ENCODE measurements around the gene ALDH5A1. TPM values are rescaled to one million over a fixed set of nuclear protein-coding genes. Genes with fewer than 3 reads are reported as not detected.

ALDH5A1 gene
- total RNA-seq, 4 donors from 2014 or later, result 7.8 to 12.0 (median 11.5) TPM

- Histone ChIP-seq H3K27me3 (no peaks in the 10 kb centered on the region), H3K9me3 (no peaks in the 10 kb centered on the region), H3K36me3 (no peaks in the 10 kb centered on the region), H3K4me3 (no peak overlapping the region), H3K4me1 (no peaks in the 10 kb centered on the region), H3K27ac (no peak overlapping the region)
- TF ChIP-seq EP300 (IDR thresholded peaks at IDR 0.05), result no peak
- TF ChIP-seq CTCF (IDR thresholded peaks at IDR 0.05), result no peak
- TF ChIP-seq POLR2A (IDR thresholded peaks at IDR 0.05), result no peak
- DNase-seq (ENCODE audit: low spot score in 2 of 2), result no peak
Measured at GRCh38 chr6:24558516-24558915, 63.7 kb downstream of the ALDH5A1 start.

- Histone ChIP-seq H3K27ac (no peak overlapping the region), H3K27me3 (no peaks in the 10 kb centered on the region), H3K36me3 (no peaks in the 10 kb centered on the region), H3K9me3 (no peaks in the 10 kb centered on the region), H3K4me3 (no peak overlapping the region), H3K4me1 (no peaks in the 10 kb centered on the region)
- 74 to 85% methylated on average over 10 of the region's 10 CpGs for WGBS, 2 donors
- no peak for DNase-seq (ENCODE audit: low spot score in 2 of 2)
- TF ChIP-seq EP300 (IDR thresholded peaks at IDR 0.05), result no peak
- no peak for TF ChIP-seq POLR2A (IDR thresholded peaks at IDR 0.05)
- TF ChIP-seq CTCF (IDR thresholded peaks at IDR 0.05), result no peak
Measured at GRCh38 chr6:24564081-24564480, 69.3 kb downstream of the ALDH5A1 start.

GRCh38 chr6:24565196-24565595 lies 70.4 kb downstream of the ALDH5A1 start:
- Histone ChIP-seq H3K4me1 (no peaks in the 10 kb centered on the region), H3K9me3 (no peaks in the 10 kb centered on the region), H3K27ac (no peak overlapping the region), H3K36me3 (no peaks in the 10 kb centered on the region), H3K4me3 (no peak overlapping the region), H3K27me3 (no peaks in the 10 kb centered on the region)
- WGBS, 2 donors, result 94 to 99% methylated on average over 9 of the region's 9 CpGs
- no peak for DNase-seq (ENCODE audit: low spot score in 2 of 2)
- TF ChIP-seq CTCF (IDR thresholded peaks at IDR 0.05) (no peak), EP300 (IDR thresholded peaks at IDR 0.05) (no peak), POLR2A (IDR thresholded peaks at IDR 0.05) (no peak)

- Histone ChIP-seq H3K9me3 (no peaks in the 10 kb centered on the region), H3K27me3 (no peaks in the 10 kb centered on the region), H3K36me3 (no peaks in the 10 kb centered on the region), H3K27ac (no peak overlapping the region), H3K4me3 (no peak overlapping the region), H3K4me1 (no peaks in the 10 kb centered on the region)
- whole genome bisulfite sequencing, 2 donors, result 84 to 87% methylated on average over 5 of the region's 5 CpGs
- TF ChIP-seq CTCF (IDR thresholded peaks at IDR 0.05), result no peak
- no peak for TF ChIP-seq POLR2A (IDR thresholded peaks at IDR 0.05)
- TF ChIP-seq EP300 (IDR thresholded peaks at IDR 0.05), result no peak
- DNase-seq (ENCODE audit: low spot score in 2 of 2), result no peak
Measured at GRCh38 chr6:24566020-24566767, 71.4 kb downstream of the ALDH5A1 start.

- TF ChIP-seq POLR2A (IDR thresholded peaks at IDR 0.05), result no peak
- TF ChIP-seq EP300 (IDR thresholded peaks at IDR 0.05), result no peak
- TF ChIP-seq CTCF (IDR thresholded peaks at IDR 0.05), result no peak
- Histone ChIP-seq H3K4me3 (no peak overlapping the region), H3K9me3 (no peaks in the 10 kb centered on the region), H3K27me3 (no peaks in the 10 kb centered on the region), H3K27ac (no peak overlapping the region), H3K4me1 (no peaks in the 10 kb centered on the region), H3K36me3 (no peaks in the 10 kb centered on the region)
- whole genome bisulfite sequencing, 2 donors, result 57 to 77% methylated on average over 4 of the region's 4 CpGs
- no peak for DNase-seq (ENCODE audit: low spot score in 2 of 2)
Measured at GRCh38 chr6:24568683-24569082, 73.9 kb downstream of the ALDH5A1 start.

Measured in tibial nerve (tissue), 4 donors.